GM18870 (cell line): Measurements from ENCODE around the gene OR2S2.
"Not testable (repeated sequence)": the region's sequence is repeated elsewhere in the genome, so short reads cannot be mapped to it uniquely, and the experiment has no call there.

Experiments
- ATAC-seq: cut with Tn5 transposase; IDR thresholded peaks from one replicate; pipeline ENCODE4 v1.9.1; 2021; ENCODE audit warnings: moderate library complexity; ENCODE audit not compliant: unreplicated experiment

OR2S2 gene

GRCh38 chr9:35958104-35958837 is at the start of gene OR2S2:
Gene OR2S2 (minus strand): TSS chr9:35958154. CDS start chr9:35958098, 56 bp downstream.
- ATAC-seq = no peak

- ATAC-seq = peak; percentile 69
Observed at GRCh38 chr9:36007316-36007708, 49.4 kb upstream of the OR2S2 start.

- no peak for ATAC-seq
Observed at GRCh38 chr9:36006549-36007315, 48.8 kb upstream of the OR2S2 start.

- no peak for ATAC-seq
Observed at GRCh38 chr9:36005891-36006290, 47.9 kb upstream of the OR2S2 start.

GRCh38 chr9:35998333-35998732 is 40.4 kb upstream of the OR2S2 start:
- ATAC-seq = no peak

GRCh38 chr9:35997016-35997415 is 39.1 kb upstream of the OR2S2 start:
- not testable (repeated sequence) for ATAC-seq

- no peak for ATAC-seq
Observed at GRCh38 chr9:35996358-35996970, 38.5 kb upstream of the OR2S2 start.

GRCh38 chr9:35994959-35995358 is 37.0 kb upstream of the OR2S2 start:
- no peak for ATAC-seq

GRCh38 chr9:35993976-35994720 is 36.2 kb upstream of the OR2S2 start:
- no peak for ATAC-seq

- not testable (repeated sequence) for ATAC-seq
Observed at GRCh38 chr9:35993136-35993535, 35.2 kb upstream of the OR2S2 start.

GRCh38 chr9:35990155-35990554 is 32.2 kb upstream of the OR2S2 start:
- ATAC-seq = no peak

GRCh38 chr9:35984021-35984420 is 26.1 kb upstream of the OR2S2 start:
- ATAC-seq = no peak

GRCh38 chr9:35981699-35982098 is 23.7 kb upstream of the OR2S2 start:
- ATAC-seq = no peak

GRCh38 chr9:35980289-35981011 is 22.5 kb upstream of the OR2S2 start:
- no peak for ATAC-seq

GRCh38 chr9:35978792-35979191 is 20.8 kb upstream of the OR2S2 start:
- no peak for ATAC-seq

GRCh38 chr9:35976726-35977125 is 18.8 kb upstream of the OR2S2 start:
- no peak for ATAC-seq

GRCh38 chr9:35974800-35975199 is 16.8 kb upstream of the OR2S2 start:
- no peak for ATAC-seq

GRCh38 chr9:35972093-35972492 is 14.1 kb upstream of the OR2S2 start:
- ATAC-seq = no peak

- ATAC-seq = no peak
Observed at GRCh38 chr9:35967042-35967441, 9.1 kb upstream of the OR2S2 start.

- no peak for ATAC-seq
Observed at GRCh38 chr9:35966433-35966832, 8.5 kb upstream of the OR2S2 start.

- no peak for ATAC-seq
Observed at GRCh38 chr9:35965011-35965410, 7.1 kb upstream of the OR2S2 start.
